Activated CD4-positive, CD25-positive, alpha-beta regulatory T cell treated with anti-CD3 and anti-CD28 coated beads, Interleukin-2, amount 50 U/mL, for 72 hours (primary cell): ENCODE measurements around the gene TRPM3.

Experiments
- DNase-seq: peaks from one replicate; pipeline ENCODE4 v3.0.0; 2021

TRPM3 gene

GRCh38 chr9:70601000-70601951, 520.1 kb downstream of the TRPM3 start:
- DNase-seq: no peak

GRCh38 chr9:70600506-70600905, 520.9 kb downstream of the TRPM3 start:
- DNase-seq: no peak

- DNase-seq: no peak
Measured at GRCh38 chr9:70597886-70598285, 523.5 kb downstream of the TRPM3 start.

- no peak for DNase-seq
Measured at GRCh38 chr9:70595211-70595610, 526.2 kb downstream of the TRPM3 start.

- DNase-seq: no peak
Measured at GRCh38 chr9:70594386-70594944, 527.0 kb downstream of the TRPM3 start.

- no peak for DNase-seq
Measured at GRCh38 chr9:70593241-70593640, 528.2 kb downstream of the TRPM3 start.

- DNase-seq: no peak
Measured at GRCh38 chr9:70590315-70590677, 531.1 kb downstream of the TRPM3 start.

- DNase-seq: no peak
Measured at GRCh38 chr9:70589571-70590314, 531.7 kb downstream of the TRPM3 start.

- DNase-seq: no peak
Measured at GRCh38 chr9:70588999-70589398, 532.4 kb downstream of the TRPM3 start.

- DNase-seq: no peak
Measured at GRCh38 chr9:70588381-70588780, 533.0 kb downstream of the TRPM3 start.

- DNase-seq: no peak
Measured at GRCh38 chr9:70587201-70587600, 534.2 kb downstream of the TRPM3 start.

- no peak for DNase-seq
Measured at GRCh38 chr9:70586476-70586875, 534.9 kb downstream of the TRPM3 start.

- no peak for DNase-seq
Measured at GRCh38 chr9:70581955-70582350, 539.5 kb downstream of the TRPM3 start.

- DNase-seq: no peak
Measured at GRCh38 chr9:70581214-70581954, 540.0 kb downstream of the TRPM3 start.

- no peak for DNase-seq
Measured at GRCh38 chr9:70580606-70581195, 540.7 kb downstream of the TRPM3 start.

- no peak for DNase-seq
Measured at GRCh38 chr9:70579686-70580085, 541.7 kb downstream of the TRPM3 start.

- DNase-seq: no peak
Measured at GRCh38 chr9:70578720-70579119, 542.7 kb downstream of the TRPM3 start.

GRCh38 chr9:70577671-70578070, 543.8 kb downstream of the TRPM3 start:
- DNase-seq: no peak

GRCh38 chr9:70576116-70576515, 545.3 kb downstream of the TRPM3 start:
- no peak for DNase-seq

GRCh38 chr9:70574151-70574837, 547.1 kb downstream of the TRPM3 start:
- no peak for DNase-seq

GRCh38 chr9:70573308-70573707, 548.1 kb downstream of the TRPM3 start:
- no peak for DNase-seq

GRCh38 chr9:70571258-70571657, 550.2 kb downstream of the TRPM3 start:
- no peak for DNase-seq
